WTC11 (cell line): ENCODE results near the gene LIN7C.

Experiments used
- ARID4B ChIP-seq: sonication (generic); formaldehyde crosslinking; IDR thresholded peaks from 2 replicates; pipeline ENCODE4 v1.8.0; 2023; ENCODE audit warnings: missing genetic modification reagents, mild to moderate bottlenecking, borderline replicate concordance
- ATF1 ChIP-seq: sonication (generic); formaldehyde crosslinking; IDR thresholded peaks from 2 replicates; pipeline ENCODE4 v1.8.1; 2023; ENCODE audit warnings: mild to moderate bottlenecking, moderate library complexity, missing genetic modification reagents
- CTCF ChIP-seq: fragments of 200-600 bp; IDR thresholded peaks from 2 replicates; pipeline ENCODE4 v1.8.0; 2022; ENCODE audit warnings: antibody characterized with exemption
- E2F1 ChIP-seq: sonication (generic); formaldehyde crosslinking; IDR thresholded peaks from 2 replicates; pipeline ENCODE4 v1.8.0; 2022; ENCODE audit warnings: mild to moderate bottlenecking, missing genetic modification reagents
- IRF1 ChIP-seq: sonication (generic); formaldehyde crosslinking; IDR thresholded peaks from 2 replicates; pipeline ENCODE4 v1.8.0; 2023; ENCODE audit warnings: missing genetic modification reagents
- JAZF1 ChIP-seq: fragments of 250-450 bp; sonication (Bioruptor Pico); IDR thresholded peaks from 2 replicates; pipeline ENCODE4 v1.9.0; 2021; ENCODE audit warnings: moderate library complexity, mild to moderate bottlenecking, inconsistent platforms
- MAX ChIP-seq: sonication (generic); formaldehyde crosslinking; IDR thresholded peaks from 2 replicates; pipeline ENCODE4 v1.8.0; 2022; ENCODE audit warnings: mild to moderate bottlenecking, missing genetic modification reagents
- USF1 ChIP-seq: sonication (generic); formaldehyde crosslinking; IDR thresholded peaks from 2 replicates; pipeline ENCODE4 v1.8.0; 2022; ENCODE audit warnings: mild to moderate bottlenecking, missing genetic modification reagents
- ZBTB21 ChIP-seq: sonication (generic); formaldehyde crosslinking; IDR thresholded peaks from 2 replicates; pipeline ENCODE4 v1.8.1; 2023; ENCODE audit warnings: mild to moderate bottlenecking, missing genetic modification reagents, borderline replicate concordance
- ZNF281 ChIP-seq: sonication (generic); formaldehyde crosslinking; IDR thresholded peaks from 2 replicates; pipeline ENCODE4 v1.8.0; 2023; ENCODE audit warnings: mild to moderate bottlenecking, missing genetic modification reagents
- ZNF512 ChIP-seq: sonication (generic); formaldehyde crosslinking; IDR thresholded peaks from 2 replicates; pipeline ENCODE4 v1.8.1; 2022; ENCODE audit warnings: missing genetic modification reagents, borderline replicate concordance

- TF ChIP-seq MAX (no peak), CTCF (no peak), ARID4B (CRISPR knock-in tag) (no peak), ZNF281 (CRISPR knock-in tag) (no peak), E2F1 (CRISPR knock-in tag) (no peak), ZNF512 (no peak), IRF1 (CRISPR knock-in tag) (no peak), ATF1 (CRISPR knock-in tag) (no peak), ZBTB21 (CRISPR knock-in tag) (no peak), JAZF1 (CRISPR knock-in tag) (no peak), USF1 (CRISPR knock-in tag) (no peak)
Measured at GRCh38 chr11:27497911-27498310, 8.7 kb downstream of the LIN7C start.
